Measurements from ENCODE around the gene SETD5.

GRCh38 chr3:9430733-9431132 lies 33.3 kb downstream of the SETD5 start:
- TF ChIP-seq POLR2A (IDR thresholded peaks at IDR 0.05) (no peak), CTCF (IDR thresholded peaks at IDR 0.05) (no peak), POLR2AphosphoS5 (IDR thresholded peaks at IDR 0.05) (no peak)

Measured in breast epithelium (tissue), 3 donors.